AG08396 (cell line): Measurements from ENCODE around the gene EXOC3L2.

Experiments
- DNase-seq: peaks from one replicate; pipeline ENCODE4 v3.0.0; 2012; ENCODE audit warnings: low spot score, mixed read lengths

EXOC3L2 gene

DNA sequence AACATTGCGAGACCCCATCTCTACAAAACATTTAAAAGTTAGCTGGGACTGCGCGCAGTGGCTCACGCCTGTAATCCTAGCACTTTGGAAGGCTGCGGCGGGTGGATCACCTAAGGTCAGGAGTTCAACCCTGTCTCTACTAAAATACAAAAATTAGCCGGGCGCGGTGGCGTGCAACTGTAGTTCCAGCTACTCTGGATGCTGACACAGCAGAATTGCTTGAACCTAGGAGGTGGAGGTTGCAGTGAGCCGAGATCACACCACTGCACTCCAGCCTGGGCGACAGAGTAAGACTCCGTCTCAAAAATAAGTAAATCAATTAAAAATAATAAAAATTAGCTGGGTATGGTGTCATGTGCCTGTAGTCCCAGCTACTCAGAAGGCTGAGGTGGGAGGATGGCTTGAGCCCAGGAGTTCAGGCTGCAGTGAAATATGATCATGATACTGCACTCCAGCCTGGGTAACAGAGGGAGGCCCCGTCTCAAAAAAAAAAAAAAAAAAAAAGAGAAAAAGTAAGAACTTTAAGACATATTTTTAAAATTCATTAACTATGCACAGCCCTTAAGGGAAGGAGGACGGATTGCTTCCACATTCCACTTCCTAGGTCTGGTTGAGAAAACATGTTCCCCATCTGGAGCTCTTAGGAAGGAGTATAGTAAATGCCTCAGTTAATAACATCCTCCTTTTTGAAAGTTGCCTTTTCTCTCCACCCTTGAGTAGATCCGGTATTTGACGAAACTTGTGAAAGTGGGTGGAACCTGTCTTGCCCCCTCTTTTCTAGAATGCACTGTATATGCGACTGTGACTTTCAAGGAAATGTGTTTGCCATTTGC, 26.1 kb downstream of the EXOC3L2 start:
- no peak for DNase-seq

DNA sequence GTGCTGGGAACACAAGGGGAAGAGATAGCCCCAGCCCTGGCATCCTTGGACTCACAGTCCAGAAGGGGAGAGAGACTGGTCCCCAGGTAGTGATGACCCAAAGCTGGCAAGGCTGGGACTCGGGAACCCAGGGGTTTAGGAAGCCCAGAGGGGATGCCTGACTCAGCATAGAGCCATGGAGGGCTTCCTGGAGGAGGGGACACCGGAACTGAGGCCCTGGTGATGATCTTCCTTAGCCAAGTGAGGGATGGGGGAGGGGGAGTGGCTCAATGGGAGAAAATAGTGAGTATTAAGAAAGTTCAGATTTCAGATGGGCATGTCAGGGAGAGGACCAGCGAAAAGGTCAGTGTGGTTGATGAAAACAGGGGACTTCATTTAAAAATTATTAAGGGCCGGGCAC, 26.8 kb downstream of the EXOC3L2 start:
- no peak for DNase-seq

DNA sequence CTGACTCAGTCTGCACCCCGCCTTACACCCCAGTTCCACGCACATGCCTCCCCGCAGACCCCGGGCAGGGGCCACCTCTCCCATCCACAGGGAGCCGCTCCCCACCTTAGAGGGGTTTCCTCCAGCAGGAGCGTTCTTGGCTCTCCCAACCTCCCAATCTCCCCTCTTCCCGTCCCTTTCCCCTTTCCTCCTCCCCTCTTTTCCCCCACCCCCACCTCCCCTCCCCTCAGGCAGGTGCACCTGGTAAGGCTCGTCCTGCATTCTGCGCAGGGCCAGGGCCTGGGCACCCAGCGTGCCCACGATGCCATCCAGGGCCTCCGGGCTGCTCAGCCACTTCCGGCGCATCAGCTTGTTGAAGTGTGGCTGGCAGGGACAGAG, 27.3 kb downstream of the EXOC3L2 start:
- DNase-seq: no peak

DNA sequence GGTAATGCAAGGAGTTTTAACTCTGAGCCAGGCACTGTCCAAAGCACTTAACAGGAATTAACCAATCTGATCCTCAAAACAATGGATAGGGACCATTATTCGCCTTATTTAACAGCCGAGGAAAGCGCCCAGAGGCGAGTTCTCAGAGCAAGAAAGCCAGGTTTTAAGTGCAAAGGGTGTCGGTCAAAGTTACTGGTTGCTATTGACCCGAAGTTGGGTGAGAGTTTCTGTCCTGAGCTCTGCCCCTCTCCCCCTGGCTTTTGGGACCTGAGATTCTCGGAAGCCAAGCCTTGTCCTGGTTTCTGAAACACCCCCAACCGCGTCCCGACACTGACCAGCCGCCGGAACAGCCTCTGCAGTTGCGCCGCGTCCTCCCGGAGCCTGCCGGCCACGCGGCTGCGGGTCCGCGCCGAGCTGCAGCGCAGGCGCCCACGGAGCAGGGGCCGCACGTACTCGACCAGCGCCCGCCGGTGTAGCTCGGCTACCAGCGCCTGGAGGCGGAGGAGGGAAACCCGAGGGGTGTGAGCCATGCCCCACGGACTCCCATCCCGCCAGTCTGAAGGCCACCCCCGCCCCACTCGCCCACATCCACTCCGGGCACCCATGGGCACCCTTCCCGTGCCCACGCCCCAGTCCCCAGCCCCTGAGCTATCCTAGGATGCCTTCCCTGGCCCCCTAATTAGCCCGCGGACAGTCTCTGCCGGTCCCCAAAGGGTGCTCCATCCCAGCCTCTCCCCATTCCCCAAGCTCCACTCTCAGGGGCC, 27.8 kb downstream of the EXOC3L2 start:
- DNase-seq: no peak

DNA sequence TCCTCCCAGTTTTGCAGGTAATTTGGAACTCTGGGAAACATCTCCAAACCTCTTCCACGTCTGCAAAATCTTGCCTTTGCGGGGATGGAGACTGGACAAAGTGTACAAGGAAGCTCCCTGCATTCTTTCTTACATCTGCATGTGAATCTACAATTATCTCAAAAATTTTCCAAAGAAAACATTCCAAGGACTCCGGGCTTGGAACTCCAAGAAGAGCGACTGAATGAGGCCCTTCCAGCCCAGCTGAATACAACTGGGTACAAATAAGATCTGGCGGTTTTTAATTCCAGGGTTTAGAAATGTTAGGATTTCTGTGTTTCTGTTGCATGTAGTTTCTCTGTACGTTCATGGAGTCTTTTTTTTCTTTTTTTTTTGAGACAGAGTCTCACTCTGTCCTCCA, 28.5 kb downstream of the EXOC3L2 start:
- DNase-seq: no peak

DNA sequence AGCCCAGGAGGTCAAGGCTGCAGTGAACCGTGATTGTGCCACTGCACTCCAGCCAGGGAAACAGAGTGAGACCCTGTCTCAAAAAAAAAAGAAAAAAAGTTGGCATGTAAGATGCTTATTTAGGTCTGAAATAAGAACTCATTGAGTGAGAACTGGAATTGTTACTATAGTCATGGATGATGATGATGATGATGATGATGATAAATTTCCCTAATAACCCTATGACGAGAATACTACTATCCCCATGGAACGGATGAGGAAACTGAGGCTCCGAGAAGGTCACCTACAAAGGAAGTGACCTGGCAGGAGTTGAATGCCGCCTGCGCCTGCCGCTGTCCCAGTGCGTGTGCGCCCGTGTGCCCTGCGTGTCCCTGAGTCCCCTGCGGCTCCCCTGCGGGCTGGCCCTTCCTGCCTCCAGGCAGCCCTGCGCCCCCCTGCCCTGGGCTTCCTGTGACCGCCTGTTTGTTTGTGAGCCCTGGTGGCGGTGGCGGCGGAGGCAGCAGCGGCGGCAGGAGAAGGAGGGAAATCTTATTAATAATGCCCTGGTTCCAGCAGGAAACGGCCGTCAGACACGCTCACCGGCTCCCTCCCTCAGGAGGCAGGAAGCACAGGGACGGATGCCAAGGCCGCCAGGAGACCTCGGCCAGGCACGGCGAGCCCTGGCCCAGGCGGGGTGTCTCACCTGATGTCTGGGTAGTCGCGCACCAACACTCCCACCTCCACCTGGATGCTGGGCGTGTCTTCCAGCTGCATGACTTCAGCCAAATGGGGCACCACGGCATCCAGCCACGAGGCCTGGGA, 29.6 kb downstream of the EXOC3L2 start:
- DNase-seq: no peak

DNA sequence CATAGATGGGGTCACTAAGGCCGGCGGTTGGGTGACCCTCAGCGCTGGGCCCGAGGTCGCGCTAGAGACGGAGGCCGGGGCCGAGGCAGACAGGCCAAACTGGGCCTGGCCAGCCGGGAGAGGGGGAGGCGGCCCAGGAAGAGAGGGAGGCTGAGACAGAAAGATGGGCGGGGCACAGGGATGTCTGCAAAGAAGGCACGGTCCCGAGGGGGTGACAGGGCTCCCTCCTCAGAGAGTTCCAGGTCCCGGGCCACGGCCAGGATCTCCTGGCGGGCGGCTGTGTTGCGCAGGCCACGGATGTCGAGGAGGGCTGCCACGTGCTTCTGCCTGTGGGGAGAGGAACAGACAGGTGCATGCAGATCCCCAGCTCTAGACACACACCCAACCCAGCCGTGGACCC, 32.2 kb downstream of the EXOC3L2 start:
- no peak for DNase-seq

DNA sequence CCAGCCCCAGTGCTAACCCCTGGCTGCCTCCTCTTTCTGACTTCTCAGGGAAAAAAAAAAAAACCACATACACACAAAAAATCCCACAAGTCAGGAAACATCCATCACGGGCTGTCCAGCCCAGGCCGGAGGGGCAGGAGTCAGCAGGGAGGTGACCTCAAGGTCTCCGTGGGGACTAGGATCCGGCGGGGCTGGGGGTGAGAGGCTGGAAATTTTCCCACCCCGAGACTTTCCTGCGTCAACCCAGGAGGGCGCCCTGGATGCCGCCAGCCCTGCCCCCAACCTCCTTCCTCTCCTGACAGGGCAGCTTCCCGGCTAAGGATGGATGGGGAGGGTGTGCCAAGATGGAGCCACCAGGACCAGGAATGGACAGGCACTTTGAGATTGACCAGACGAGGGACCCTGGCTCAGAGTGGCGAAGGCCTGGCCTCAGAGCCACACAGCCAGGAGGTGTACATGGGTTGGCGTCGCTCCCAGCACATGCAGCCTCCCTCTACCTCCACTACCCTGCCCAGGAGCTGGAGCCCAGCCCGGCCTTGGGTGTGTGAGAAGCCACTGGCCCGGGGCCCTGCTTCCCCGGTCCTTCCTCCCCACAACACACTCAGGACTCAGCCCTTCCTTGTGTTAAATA, 33.3 kb downstream of the EXOC3L2 start:
- DNase-seq: no peak

DNA sequence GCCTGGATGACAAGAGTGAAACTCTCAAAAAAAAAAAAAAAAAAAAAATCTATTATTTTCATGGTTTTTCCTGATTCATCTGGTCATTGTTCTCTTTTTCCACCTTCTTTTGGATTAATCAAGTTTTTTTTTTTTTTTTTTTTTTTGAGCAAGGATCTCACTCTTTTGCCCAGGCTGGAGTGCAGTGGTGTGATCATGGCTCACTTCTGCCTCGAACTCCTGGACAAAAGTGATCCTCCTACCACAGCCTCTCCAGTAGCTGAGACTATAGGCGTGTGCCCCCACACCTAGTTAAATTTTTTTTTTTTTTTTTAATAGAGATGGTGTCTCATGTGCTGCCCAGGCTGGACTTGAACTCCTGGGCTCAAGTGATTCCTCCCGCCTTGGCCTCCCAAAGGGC, 38.9 kb downstream of the EXOC3L2 start:
- no peak for DNase-seq

DNA sequence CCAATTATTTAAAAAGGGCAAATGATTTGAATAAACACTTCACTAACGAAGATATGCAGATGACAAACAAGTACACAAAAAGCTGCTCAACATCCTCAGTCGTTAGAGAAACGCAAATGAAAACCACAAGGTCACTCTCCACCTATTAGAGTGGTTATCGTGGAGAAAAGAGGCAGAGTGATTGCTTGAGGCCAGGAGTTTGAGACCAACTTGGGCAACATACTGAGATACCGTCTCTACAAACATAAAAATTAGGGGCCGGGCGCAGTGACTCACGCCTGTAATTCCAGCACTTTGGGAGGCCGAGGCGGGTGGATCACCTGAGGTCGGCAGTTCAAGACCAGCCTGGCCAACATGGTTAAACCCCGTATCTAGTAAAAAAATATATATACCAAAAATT, 39.4 kb downstream of the EXOC3L2 start:
- DNase-seq: no peak

DNA sequence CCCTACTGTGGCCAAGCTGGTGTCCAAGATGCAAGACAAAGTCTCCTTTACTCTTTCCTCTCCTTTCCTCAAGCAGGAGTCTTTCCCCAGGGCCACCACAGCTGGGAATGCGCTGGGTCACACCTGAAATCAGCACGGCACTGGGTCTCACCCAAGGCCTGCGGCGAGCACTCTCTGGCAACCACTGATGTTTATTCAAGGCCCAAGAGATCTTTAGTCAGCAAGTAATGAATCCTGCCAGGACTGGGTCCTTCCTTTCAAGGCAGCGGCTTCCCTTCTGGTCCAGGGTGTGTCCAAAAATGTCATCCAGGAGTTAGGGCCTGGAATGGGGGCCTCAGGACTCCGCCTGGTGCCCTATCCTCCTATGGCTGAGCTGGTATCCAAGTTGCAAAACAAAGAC, 42.6 kb downstream of the EXOC3L2 start:
- no peak for DNase-seq

DNA sequence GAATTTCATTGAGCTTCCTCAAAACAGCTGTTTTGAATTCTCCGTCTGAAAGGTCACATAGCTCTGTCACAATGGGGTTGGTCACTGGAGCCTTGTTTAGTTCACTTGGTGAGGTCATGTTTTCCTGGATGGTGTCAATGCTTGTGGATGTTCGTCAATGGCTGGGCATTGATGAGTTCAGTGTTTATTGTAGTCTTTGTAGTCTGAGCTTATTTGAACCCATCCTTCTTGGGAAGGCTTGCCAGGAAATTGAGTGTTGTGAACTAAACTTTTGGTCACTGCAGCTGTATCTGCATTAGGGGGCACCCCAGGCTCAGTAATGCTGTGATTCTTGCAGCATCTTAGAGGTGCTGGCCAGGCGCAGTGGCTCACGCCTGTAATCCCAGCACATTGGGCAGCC, 44.6 kb downstream of the EXOC3L2 start:
- DNase-seq: no peak

DNA sequence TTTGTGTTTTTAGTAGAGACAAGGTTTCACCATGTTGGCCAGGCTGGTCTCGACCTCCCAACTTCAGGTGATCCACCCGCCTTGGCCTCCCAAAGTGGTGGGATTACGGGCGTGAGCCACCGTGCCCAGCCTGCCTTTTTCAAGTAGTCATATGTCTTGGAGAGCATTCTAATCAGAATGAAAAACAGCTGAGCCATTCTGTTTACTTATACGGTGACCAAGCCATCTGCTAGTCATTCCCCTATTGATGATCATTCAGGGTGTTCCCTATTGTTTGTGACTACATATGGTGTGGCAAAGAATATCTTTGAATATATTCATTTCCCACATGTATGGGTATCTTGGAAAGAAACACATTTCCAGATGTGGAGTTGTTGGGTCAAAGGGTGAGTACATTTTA, 49.4 kb downstream of the EXOC3L2 start:
- DNase-seq: no peak

DNA sequence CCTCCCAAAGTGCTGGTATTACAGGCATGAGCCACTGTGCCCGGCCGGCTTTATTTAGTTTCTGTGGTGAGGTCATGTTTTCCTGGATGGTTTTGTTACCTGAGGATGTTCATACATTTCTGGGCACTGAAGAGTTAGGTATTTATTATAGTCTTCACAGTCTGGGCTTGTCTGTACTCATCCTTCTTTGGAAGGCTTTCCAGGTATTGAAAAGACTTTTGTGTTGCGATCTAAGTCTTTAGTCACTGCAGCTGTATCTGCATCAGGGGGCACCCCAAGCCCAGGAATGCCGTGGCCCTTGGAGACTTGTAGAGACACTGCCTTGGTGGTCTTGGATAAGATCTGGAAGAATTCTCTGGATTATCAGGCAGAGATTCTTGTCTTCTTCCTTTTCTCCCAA, 53.8 kb downstream of the EXOC3L2 start:
- DNase-seq: no peak

DNA sequence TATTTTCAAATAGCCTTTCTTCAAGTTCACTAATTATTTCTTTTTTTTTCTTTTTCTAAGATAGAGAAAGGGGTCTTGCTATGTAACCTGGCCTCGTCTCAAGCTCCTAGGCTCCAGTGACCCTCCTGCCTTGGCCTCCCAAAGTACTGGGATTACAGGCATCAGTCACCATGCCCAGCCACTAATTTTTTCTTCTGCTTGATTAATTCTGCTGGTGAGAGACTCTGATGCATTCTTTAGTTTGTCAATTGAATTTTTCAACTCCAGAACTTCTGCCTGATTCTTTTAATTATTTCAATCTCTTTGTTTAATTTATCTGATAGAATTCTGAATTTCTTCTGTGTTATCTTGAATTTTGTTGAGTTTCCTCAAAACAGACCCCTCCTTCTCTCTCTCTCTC, 55.2 kb downstream of the EXOC3L2 start:
- DNase-seq: no peak

DNA sequence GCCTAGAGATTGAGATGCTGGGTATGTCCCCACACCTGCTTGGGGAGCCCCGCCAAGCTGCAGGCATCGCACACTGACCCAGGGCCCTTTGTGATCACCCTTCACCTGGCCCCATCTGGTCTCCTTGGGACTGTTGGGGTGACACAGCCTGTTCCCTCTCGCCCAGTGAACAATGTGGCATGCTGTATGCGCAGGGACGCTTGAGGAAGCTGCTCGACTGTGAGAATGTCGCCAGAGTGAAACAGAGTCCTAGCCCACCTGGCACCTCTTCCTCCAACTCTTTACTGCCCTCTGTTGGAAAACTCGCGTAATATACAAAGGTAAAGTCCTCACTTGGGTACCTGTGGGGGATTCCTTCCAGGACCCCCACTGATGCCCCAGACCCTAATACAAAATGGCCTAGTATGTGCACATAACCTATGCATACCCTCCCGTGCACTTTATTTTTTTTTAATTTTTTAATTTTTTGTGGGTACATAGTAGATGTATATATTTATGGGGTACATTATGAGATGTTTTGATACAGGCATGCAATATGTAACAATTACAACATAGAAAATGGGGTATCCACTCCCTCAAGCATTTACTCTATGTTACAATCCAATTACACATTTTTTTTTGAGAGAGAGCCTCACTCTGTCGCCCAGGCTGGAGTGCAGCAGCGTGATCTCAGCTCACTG, 57.6 kb downstream of the EXOC3L2 start:
- DNase-seq: no peak

DNA sequence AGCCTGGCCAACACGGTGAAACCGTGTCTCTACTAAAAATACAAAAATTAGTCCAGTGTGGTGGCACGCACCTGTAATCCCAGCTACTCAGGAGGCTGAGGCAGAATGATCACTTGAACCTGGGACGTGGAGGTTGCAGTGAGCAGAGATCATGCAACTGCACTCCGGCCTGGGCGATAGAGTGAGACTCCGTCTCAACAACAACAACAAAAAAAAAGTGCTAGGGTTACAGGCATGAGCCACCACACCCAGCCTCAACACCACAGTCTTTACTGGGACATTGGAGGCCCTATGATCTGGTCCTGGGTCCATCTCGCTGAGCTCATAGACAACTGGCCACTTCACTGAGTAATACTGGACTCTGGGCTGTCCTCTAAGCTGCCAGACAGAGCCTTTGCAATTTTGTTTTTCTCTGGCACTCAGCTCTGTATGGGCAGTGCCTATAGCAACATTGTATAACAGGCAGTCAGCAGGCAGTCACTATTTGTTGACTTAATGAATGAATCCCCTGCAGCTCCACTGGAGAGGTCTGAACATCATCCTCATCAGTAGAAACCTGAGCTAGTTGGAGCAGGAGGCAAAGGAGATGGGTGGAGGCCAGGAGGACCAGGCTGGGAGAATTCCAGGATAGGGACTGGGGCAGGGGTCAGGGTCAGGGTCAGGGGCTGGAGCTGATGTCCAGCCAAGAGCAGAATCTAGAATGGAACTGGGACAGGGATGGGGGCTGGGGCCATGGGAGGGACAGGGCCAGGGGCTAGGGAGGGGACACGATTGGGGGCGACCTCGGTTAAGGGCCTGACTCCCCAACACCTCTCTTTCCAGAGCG, 58.5 kb downstream of the EXOC3L2 start:
- DNase-seq: no peak

DNA sequence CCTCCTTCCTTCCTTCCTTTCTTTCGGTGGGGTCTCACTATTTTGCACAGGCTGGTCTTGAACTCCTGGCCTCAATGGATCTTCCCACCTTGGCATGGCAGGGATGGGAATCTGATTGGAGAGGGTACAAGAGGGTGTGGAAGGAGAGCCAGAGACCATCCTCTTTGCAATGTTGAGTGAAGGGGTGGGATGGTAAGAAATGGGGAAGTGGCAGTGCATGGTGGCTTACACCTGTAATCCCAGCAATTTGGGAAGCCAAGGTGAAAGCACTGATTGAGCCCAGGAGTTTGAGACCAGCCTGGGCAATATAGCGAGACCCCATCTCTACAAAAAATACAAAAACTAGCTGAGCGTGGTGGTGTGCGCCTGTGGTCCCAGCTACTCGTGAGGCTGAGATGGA, 61.1 kb downstream of the EXOC3L2 start:
- DNase-seq: no peak

DNA sequence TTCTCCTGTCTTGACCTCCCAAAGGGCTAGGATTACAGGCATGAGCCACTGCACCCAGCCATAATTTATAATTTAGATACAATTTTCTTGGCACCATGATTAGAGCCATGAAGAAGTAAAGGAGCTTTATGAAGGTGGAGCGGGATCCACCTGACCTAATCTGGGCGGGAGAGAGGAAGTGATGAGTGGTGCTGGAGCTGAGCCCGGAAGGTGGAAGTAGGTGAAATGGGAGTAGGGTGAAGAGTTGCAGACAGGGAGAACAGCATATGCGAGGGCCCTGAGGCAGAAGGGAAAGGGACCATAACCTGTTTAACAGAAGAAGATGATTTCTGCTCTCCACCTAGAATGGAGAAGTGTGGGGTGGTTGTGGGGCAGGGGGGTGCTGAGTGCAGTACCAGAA, 62.4 kb downstream of the EXOC3L2 start:
- DNase-seq: no peak

DNA sequence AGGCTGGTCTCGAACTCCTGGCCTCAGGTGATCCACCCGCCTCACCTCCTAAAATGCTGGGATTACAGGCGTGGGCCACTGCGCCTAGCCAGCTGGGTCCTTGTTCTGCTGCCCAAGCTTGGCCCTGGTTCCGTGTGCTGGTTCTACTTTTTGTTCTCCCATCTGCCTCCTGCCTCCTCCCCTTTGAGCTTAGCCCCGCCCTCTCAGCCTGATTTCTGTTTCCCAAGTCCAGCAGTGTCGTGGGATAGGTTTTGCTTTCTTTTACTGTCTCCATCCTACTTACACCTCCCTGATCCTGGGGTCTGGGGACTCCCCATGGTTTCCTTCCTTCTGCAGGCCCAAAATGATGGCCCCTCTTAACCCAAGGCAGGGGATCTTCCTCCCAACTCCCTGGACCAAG, 64.3 kb downstream of the EXOC3L2 start:
- DNase-seq: no peak

DNA sequence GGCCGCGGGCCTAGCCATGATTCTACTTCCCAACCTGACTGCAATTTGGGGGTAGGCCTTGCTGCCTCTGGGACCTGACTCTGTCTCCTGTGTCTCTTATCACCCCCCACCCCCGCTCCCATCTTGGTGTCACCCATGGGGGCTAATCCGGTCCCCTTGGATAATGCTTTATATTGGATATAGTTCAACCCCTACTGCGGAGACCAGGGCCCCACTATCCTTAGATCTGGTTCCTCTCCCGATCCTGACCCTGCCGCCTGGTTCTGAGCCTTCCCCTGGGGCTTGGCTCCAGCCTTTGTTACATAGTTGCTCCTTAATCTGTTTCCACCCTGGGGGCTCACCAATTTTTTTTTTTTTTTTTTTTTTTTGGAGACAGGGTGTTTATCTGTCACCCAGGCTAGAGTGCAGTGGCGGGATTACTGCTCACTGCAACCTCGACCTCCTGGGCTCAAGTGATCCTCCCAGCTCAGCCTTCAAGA, 65.3 kb downstream of the EXOC3L2 start:
- DNase-seq: no peak
